Activated gamma-delta T cell (primary cell): ENCODE results near the gene NDUFAF8.
"Not testable (repeated sequence)": the region's sequence is repeated elsewhere in the genome, so short reads cannot be mapped to it uniquely, and the experiment has no call there.

ENCODE experiments used
- DNase-seq: peaks from one replicate; lab custom pipeline; 2025; lab: John Stamatoyannopoulos, UW

NDUFAF8 gene

DNA sequence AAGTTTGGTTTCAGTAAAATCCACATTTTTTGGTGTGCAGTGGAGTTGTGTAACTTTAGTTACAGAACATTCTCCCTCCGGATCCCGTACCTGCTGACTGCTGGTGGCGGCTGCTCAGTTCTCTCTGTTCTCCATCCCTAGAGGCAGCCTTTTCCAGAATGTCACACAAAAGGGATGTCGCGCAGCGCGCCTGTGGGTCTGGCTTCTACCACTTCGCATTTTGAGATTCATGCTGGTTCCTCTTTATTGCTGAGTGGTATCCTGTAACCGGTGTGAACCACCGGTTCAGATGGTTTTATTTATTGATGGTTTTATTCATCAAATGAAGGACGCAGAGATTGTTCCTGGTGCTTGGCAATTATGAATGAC is 15.4 kb upstream of the NDUFAF8 start:
- no peak for DNase-seq

DNA sequence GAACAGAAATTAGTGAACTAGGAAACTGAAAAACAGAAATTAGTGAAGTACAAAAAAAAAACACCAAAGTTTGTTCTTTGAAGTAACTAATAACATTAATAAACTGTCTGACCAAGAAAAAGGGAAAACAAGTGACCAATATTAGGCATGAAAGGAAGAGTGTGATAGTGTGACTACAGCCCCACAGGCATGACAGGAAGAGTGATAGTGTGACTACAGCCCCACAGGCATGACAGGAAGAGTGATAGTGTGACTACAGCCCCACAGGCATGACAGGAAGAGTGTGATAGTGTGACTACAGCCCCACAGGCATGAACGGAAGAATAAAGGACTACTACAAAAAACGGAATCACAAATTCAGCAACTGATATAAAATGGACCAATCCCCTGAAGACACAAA is 11.5 kb upstream of the NDUFAF8 start:
- not testable (repeated sequence) for DNase-seq

DNA sequence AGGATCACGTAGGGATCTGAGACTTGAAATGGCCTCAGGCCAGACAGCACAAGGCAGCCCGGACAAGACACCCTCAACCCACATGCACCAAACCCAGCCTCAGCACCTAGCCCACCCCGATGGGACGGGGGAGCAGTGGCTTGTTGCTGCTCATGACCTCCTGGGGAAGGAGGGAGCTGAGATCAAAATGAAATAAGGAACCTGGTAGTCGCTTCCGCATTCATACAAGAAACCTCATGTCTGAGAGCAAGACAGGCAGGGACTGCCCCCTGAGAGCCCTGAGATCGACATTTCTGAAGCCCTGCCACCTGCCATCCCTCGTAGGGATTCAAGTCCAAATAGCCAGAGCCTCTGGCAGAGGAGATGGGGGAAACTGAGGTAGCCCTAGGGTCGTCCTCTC is 10.7 kb upstream of the NDUFAF8 start:
- DNase-seq = no peak

- no peak for DNase-seq
Observed at GRCh38 chr17:81228834-81229665, 10.1 kb upstream of the NDUFAF8 start.

DNA sequence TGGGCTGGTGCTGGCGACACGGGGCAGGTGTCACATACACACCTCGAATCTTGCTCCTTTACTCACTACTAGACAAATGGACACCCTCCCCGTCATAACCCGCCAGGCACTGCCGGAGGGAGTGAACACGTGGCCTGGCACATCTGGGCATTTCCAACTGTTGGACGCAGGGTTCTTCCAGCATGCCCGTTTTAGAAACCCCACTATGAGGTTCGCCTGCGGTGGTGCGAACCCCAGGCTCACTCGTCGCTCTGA is 9.5 kb upstream of the NDUFAF8 start:
- DNase-seq = no peak

DNA sequence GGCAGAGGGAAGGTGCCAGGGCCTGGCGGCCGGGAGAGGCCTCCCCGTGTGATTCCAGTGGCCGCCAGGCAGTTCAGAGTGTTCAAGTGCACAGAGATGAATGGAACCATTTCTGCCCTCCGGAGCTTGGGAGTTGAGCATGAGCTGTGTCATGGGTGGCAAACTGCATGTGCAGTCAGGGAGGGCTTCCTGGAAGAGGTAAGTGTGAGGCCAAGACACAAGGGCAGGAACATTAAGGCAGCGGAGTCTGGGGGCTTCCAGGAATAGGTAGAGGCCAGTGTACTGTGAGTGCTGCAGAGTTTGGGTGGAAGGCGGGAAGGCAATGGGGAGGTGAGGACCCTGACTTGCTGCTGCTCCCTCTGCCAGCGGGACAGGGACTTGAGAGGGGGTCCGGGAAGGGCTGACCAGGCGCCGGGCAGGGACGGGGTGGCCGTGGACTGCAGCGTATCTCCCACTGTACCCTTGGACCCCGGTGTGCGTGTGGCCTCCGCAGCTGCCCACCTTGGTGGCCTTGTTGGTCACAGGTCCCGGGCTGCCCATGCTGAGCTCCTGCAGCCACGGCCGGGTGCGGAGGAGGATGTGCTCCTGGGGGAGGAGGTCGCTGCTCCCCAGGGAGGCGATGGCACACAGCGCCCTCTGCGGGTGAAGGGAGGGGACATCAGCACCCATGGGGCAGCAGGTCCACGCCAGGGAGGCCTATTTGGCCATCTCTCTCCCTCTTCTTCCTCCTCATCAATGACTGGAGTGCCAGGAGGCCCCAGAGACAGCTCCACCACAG is 8.9 kb upstream of the NDUFAF8 start:
- no peak for DNase-seq

DNA sequence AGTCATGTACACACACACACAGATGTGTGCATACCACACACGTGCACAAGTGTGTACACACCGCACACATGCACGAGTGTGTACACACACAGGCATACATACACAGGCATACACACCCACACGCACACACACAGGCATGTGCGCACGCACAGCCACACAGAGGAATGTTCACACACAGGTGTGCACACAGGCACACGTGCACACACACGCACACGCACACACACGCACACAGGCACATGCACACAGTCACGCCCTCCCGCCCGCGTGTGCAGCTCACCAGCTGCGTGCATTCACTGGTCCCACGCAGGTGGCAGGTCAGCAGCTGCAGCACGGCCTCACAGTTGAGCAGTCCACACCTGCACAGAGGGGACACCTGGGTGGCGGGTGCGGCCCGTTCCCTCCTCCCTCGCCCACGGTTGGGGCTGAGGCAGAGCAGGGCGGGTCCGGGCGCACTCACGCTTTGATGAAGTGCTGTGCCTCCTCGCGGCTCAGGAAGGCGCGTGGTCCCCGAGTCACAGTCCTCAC is 7.9 kb upstream of the NDUFAF8 start:
- no peak for DNase-seq

- no peak for DNase-seq
Observed at GRCh38 chr17:81231766-81232581, 7.1 kb upstream of the NDUFAF8 start.

DNA sequence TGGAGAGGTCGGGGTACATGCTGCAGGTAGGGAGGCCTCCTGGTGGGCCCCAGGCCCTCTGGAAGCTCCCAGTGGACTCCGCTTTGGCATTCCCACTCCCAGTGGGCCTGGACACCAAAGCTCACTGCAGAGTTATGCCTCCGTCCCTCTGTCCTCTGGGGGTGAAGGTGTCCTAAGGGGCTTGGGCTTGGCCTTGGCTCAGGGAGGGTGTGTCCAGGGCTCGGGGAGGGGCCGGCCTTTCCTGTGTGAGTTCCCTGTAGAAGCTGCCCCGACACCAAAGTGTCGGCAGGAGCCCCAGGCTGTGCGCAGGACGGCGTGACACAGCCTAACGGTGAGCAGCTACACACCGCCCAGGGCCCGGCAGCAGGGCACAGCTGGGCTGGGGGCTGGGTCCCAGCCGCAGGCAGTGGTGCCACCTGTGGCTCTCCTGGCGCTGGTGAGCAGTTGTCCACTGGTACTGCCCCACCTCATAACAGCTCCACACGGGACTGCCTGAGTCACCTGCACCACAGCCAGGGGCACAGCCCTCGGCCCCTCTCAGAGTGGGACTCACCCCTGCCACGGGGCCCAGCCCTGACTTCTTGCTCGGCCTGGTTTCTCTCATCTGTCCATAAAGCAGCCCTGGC is 6.4 kb upstream of the NDUFAF8 start:
- DNase-seq = no peak

DNA sequence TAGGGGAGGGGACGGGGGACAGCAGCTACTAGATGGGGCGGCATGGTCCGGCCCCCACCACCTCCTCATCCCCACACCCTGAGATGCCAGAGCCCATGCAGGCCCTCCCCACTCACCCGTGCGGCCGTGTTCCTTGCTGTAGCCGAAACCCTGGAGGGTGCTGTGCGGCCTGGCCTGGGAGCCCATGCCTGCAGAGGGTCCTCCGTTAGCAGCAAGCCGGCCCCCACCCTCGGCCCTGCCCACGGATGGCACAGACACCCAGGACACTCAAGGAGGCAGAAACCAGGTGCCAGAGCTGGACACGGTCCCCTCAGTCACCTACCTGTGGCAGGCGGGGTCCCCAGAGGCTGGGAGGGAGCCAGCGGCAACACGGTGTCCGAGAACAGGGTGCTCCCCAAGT is 5.8 kb upstream of the NDUFAF8 start:
- no peak for DNase-seq

DNA sequence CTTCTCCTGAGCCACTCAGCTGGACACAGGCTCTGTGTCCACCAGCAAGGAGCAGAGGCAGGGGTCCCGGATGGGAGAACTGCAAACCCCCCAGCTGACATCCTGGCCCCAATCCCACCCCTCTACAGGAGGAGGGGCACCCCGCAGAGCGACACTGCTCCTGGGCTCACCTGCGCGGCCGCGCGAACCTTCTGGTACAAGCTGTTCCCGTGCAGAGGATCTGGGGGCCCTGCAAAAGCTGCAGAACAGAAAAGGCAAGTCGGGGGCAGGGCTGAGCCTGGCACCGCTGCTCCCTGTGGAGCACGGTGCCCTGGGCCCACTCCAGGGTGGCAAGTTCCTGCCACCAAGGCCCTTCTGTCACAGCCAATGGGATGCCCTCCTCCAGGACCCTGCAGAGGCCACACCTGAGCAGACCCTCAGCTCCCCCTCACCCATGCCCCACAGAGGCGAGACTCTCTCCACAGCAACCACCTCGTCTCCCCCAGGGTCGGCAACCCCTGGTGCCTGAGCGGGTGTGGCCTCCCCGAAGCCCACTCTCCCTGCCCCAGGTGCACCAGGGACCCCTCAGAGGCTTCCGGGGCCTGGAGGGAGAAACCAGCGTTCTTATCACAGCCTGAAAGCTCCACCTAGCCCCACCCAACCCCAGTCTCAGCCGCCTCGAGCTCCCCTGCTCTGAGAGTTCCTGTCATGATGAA is 5.2 kb upstream of the NDUFAF8 start:
- DNase-seq = no peak

DNA sequence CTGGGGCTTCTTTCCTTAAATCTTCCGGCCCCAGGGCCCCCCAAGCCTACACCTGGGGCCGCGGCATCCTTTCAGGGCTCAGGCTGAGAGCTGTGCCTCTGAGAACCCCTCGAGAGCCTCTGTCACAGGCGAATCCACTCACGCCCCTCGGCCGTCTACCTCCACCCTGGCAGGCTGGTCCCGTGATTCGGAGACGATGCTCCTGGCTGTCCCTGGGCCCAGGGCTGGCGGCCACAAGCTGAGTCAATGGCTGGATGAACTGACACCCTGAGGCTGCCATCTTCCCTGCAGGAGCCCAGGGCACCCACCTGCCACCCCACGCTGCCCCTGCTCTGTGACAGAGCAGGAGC is 4.6 kb upstream of the NDUFAF8 start:
- no peak for DNase-seq

GRCh38 chr17:81234940-81235821 is 3.9 kb upstream of the NDUFAF8 start:
- no peak for DNase-seq

DNA sequence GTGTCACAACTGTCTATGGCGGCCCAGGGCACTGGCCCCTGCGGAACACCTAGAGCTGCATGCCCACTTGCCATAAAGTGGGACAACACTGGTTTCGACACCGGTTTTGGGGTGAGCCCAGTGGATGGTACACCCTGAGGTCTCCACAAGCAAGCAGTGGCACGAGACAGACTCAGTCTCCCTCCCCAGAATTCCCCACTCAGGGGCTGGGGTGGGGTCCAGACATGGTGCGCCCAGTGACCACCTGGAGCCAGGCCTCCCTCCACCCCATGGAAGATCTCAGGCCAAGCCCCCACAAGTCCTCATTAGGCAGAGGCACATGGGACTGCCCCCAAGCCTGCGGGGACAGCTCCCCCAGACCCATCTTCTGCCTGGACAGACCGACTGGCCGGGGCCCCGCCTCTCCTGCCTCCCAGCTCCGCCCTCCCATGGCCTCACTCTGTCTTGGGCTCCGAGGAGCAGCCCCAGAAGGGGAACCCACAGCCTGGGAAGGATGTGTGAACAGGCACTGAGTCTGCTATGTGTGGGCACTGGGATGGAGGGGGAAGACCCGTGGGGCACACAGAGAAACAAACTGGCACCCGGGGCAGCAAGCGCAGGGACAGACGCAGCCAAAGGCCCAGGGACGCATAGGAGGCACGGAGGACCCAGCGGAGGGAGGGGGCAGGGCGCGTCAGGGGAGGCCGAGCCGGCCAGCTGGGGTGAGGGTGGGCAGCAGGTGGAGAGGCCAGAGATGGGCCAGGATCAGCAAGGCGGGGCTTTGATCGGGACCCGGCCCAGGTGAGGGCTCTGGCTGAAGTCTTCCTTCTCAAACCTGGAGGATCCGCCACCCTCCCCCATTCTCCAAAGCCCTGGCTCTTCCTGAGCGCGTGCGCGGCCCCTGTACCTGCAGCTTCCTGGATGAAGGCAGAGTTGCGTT is 3.0 kb upstream of the NDUFAF8 start:
- no peak for DNase-seq

- no peak for DNase-seq
Observed at GRCh38 chr17:81236784-81237183, 2.3 kb upstream of the NDUFAF8 start.

DNA sequence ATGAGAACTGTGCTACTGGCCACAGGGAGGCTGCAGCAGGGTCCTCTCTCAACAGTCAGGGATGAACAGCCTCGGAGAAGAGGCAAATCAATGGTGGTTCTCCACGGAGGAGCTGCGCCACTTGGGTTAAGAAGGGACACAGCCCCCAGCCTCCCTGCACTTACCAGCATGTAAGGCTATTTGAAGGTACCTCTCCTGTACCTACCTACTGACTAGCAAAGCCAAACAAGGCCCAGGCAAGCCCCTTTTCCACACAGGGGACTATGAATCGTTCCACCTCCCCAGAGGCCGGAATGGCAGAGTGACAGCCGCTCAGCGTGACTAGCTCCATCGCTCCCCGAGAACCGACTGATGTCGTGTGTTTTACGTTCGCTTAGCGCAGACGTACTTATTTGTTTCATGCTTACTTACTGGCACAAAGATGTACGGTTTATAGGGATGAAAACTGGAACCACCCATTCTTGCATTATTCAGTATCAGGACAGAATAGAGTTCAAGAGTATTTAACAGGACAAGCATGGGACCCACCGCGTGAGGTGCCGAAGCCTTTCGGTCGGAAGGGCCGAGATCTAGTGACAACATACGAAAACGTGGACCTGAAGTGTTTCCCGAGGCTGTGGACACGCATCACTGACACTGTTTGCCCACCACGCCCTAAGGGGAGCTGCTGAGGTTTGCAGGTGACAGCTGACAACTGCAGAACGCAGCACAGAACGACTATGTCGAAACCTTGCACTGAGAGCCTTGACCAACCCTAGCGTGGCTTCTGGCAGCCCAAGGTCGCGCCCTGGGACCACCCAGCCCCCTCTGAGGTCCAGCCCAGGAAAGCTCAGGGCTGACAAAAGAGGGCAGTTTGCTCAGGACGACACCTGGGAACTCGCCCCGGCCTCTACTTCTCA is 1.3 kb upstream of the NDUFAF8 start:
- DNase-seq = no peak

GRCh38 chr17:81238490-81238814 is 666 bp upstream of the NDUFAF8 start:
- no peak for DNase-seq

DNA sequence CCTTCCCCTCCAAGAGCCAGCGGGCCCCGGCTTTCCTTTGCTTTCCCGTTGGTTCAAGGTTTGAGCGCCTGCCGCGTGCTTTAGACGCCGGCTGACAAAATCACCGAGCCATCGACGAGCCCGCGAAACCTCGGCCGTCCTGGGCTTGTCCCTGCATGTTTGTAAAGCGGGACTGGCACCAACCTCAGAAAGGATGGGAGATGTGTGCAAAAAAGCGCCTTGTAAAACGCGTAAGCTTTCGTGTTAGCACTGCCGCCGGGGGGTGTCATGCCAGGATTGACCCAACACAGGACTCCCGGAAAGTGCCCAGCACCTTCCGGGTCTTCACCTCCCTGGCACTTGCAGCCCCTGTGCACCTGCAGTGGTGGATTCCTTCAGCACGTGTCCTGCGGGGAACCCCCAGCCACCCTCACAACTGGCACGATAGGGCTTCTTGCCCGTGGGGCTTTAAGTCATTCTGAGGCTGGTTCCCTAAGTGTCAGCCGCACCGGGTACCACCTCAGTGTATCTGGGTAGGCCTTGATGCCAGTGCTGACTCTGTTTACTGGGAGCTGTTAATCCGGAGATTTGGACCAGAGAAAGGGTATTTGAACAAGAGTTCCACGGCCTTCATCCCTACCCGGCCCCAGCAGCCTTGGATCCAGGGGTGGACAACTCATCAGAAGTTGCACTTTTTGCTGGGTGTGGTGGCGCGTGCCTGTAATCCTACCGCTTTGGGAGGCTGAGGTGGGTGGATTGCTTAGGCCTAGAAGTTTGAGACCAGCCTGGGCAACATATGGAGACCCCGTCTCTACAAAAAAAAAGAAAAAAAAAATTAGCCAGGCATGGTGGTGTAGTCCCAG is 817 bp downstream of the NDUFAF8 start:
- no peak for DNase-seq
